ENCODE results near the gene POPDC3. TPM values are rescaled to one million over a fixed set of nuclear protein-coding genes. Genes with fewer than 3 reads are reported as not detected.
"Not testable (repeated sequence)": the region's sequence is repeated elsewhere in the genome, so short reads cannot be mapped to it uniquely, and the experiment has no call there.

POPDC3 gene, protein sequence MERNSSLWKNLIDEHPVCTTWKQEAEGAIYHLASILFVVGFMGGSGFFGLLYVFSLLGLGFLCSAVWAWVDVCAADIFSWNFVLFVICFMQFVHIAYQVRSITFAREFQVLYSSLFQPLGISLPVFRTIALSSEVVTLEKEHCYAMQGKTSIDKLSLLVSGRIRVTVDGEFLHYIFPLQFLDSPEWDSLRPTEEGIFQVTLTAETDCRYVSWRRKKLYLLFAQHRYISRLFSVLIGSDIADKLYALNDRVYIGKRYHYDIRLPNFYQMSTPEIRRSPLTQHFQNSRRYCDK
- under 1 TPM in 1 of 2 donors, not detected in 1; 0.24 TPM for total RNA-seq

DNA sequence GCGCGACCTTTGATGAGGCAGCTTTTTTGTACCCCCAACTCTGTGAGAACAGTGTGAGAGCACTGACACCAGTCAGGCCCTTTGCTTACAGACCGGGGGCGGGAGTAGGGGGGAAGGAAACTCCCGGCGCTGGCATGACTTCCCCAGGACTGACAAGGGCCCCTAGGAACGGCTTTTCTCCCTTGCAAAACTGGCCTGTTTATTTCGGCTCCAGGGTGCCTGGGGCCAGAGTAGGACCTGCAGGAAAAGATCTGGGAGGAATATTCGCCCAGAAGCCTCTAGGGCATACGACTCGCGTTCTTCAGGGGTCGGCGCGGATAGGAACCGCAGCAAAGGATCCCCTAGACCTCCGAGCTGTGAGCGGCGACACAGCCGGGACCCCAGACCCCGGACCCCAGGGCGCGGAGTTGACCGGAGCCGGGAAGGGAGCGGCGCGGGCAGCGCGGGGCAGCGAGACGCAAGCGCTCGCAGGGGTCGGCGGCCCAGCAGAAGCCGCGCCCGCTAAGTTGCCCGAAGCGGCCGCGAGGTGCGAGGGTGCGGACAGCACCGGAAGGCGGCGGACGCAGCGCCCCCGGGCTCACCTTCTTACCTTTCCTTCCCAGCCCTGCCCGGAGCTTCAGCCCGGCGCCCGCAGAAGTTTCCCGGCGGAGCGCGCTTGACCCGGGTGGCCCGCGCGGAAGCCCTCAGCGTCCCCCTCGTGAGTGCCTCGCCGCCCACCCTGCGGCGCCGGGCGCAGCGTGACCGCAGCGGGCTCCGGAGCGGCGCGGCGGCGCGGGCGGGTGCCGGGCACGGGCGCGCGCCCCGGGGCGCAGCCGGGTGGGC lies at the start of gene POPDC3:
Gene POPDC3, minus strand, starts transcription at position 771 of the 822 bp plus-strand sequence. CDS start 18,105 bp downstream, outside the sequence.
- TF ChIP-seq, protein P1, sequence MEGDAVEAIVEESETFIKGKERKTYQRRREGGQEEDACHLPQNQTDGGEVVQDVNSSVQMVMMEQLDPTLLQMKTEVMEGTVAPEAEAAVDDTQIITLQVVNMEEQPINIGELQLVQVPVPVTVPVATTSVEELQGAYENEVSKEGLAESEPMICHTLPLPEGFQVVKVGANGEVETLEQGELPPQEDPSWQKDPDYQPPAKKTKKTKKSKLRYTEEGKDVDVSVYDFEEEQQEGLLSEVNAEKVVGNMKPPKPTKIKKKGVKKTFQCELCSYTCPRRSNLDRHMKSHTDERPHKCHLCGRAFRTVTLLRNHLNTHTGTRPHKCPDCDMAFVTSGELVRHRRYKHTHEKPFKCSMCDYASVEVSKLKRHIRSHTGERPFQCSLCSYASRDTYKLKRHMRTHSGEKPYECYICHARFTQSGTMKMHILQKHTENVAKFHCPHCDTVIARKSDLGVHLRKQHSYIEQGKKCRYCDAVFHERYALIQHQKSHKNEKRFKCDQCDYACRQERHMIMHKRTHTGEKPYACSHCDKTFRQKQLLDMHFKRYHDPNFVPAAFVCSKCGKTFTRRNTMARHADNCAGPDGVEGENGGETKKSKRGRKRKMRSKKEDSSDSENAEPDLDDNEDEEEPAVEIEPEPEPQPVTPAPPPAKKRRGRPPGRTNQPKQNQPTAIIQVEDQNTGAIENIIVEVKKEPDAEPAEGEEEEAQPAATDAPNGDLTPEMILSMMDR (IDR thresholded peaks at IDR 0.05), result no peak
- H3K4me3 ChIP-seq, result peak within 1 kb of the TSS; percentile 44
- no peaks in the 10 kb centered on the region for H3K9me3 ChIP-seq
- intact Hi-C loops (cut with DNase I), result no loop called here
- DNase-seq, result no peak
- no peaks in the 10 kb centered on the region for H3K36me3 ChIP-seq
- H3K9ac ChIP-seq (ENCODE audit: low read depth in 2 of 2, low read length in 2 of 2), result no peak within 1 kb of the TSS
- H3K4me1 ChIP-seq, result no peaks in the 10 kb centered on the region
- H3K27ac ChIP-seq, result no peak within 1 kb of the TSS
- H3K27me3 ChIP-seq, result peaks cover 22% of the 10 kb centered on the region

DNA sequence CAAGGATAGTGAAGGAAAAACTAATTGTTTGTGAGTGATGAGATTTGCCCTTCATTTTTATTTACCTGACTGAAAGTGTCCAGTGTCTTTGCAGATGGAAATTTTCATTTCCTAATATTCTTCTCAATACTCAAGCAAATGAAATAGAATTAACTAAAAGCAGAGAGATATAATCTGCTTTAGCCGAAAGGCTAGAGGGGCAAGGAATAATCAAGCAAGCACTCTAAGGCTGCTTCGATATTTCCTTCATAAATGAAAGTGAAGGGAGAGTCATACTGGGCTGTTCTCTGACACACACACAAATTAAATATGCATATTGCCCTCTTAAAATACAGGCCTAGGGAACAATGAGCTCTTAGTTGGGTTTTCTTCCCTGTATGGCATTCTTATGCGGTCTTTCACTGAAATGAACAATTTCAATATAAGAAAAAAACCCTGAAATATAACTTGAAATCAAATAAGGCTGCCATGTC lies 47.5 kb upstream of the POPDC3 start:
- intact Hi-C loops (cut with DNase I), result no loop called here
- no peaks in the 10 kb centered on the region for H3K9me3 ChIP-seq
- H3K27ac ChIP-seq, result no peak overlapping the region
- H3K4me1 ChIP-seq, result no peaks in the 10 kb centered on the region
- no peak for DNase-seq
- no peaks in the 10 kb centered on the region for H3K36me3 ChIP-seq
- H3K27me3 ChIP-seq, result no peaks in the 10 kb centered on the region
- TF ChIP-seq, protein P1 (IDR thresholded peaks at IDR 0.05), result no peak
- no peak overlapping the region for H3K4me3 ChIP-seq
- H3K9ac ChIP-seq (ENCODE audit: low read depth in 2 of 2, low read length in 2 of 2), result no peak overlapping the region

DNA sequence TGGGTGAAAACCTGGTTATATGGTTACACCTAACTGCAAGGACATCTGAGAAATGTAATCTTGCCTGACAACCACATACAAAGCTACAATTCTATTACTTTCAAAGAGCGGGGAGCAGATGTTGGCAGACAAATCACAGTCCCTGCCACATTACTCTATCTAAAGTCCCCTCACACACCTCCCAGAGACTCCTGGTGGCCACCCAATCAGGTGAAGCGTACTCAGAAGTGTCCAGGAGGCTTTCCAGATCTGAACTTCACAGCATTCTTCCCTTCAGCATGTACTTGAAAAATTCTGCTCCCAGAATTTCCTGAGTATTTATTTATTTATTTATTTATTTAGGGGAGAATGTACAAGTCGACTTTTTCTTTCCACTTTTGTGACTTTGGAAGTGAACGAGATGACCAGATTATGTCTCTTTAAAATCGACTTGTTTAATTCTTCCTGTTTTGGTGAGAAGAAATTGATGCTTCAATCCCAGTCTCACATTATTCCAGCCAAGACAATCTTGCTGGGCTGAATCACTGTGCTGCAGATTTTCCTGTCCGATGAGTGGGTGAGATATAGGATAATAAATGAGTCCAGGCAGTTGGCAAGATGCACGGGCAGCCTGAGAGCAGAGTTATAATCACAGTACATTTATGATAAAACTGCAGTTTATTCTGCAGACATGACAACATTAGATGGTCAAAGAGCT lies 46.9 kb upstream of the POPDC3 start:
- Histone ChIP-seq H3K9ac (ENCODE audit: low read depth in 2 of 2, low read length in 2 of 2) (no peak overlapping the region), H3K4me1 (no peaks in the 10 kb centered on the region), H3K27me3 (no peaks in the 10 kb centered on the region), H3K36me3 (no peaks in the 10 kb centered on the region), H3K4me3 (no peak overlapping the region), H3K27ac (no peak overlapping the region), H3K9me3 (no peaks in the 10 kb centered on the region)
- TF ChIP-seq, protein P1 (IDR thresholded peaks at IDR 0.05), result no peak
- intact Hi-C loops (cut with DNase I), result no loop called here
- DNase-seq, result no peak

DNA sequence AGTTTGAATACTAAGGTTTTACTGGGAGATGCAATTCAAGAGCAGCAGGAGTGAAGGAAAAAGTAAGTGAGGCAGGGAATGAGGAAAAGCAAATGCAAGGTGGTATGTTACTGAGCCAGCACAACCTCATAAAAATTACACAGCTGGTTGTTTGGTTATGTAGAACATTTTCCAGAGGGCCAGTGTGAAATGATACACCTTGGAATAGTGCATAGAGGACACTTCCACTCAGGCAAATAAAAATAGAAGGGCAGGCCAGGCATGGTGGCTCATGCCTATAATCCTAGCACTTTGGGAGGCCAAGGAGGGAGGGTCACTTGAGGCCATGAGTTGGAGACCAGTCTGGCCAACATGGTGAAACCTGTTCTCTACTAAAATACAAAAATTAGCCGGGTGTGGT lies 43.4 kb upstream of the POPDC3 start:
- Histone ChIP-seq H3K27me3 (no peaks in the 10 kb centered on the region), H3K36me3 (no peaks in the 10 kb centered on the region), H3K9me3 (no peaks in the 10 kb centered on the region), H3K4me3 (no peak overlapping the region), H3K27ac (no peak overlapping the region), H3K9ac (ENCODE audit: low read depth in 2 of 2, low read length in 2 of 2) (no peak overlapping the region), H3K4me1 (no peaks in the 10 kb centered on the region)
- no peak for DNase-seq
- TF ChIP-seq, protein P1 (IDR thresholded peaks at IDR 0.05), result no peak
- intact Hi-C loops (cut with DNase I), result no loop called here

DNA sequence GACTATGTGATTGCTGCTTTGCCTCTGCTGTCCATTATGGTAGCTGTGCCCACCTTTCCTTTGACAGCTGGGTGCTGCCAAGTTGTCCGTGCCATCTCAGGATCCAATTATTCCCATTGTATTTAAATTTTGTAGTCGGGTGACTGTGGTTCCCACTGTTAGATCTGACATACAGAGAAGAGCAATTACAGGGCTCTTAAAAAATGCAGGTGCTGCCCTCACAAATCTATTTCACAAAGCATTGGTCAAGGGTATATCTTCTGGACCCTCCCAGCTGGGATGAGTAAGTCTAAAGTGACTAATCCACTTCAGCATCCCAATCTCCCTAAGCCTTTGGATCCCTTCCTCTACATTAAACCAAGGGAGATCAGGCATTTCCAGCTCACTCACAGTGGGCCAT lies 41.4 kb upstream of the POPDC3 start:
- H3K9me3 ChIP-seq, result not testable (repeated sequence)

More for the DNA sequence above, 41.4 kb upstream of the POPDC3 start:
- H3K4me1 ChIP-seq; H3K36me3 ChIP-seq; intact Hi-C loops (cut with DNase I); H3K27me3 ChIP-seq; H3K4me3 ChIP-seq; DNase-seq; H3K9ac ChIP-seq (ENCODE audit: low read depth in 2 of 2, low read length in 2 of 2); H3K27ac ChIP-seq: not testable (repeated sequence)

All from colonic mucosa (tissue), 4 donors.